BLaER1 (cell line): Measurements from ENCODE around the gene TRIM31.
A peak's percentile ranks its signal among the peaks of the same experiment; 100 is the strongest.
"Not testable (repeated sequence)": the region's sequence is repeated elsewhere in the genome, so short reads cannot be mapped to it uniquely, and the experiment has no call there.

Source experiments
- H3K27ac ChIP-seq: shearing (Covaris generic); formaldehyde crosslinking; 2 replicates; pipeline ENCODE4 v1.8.1; 2022
- H3K27me3 ChIP-seq: shearing (Covaris generic); formaldehyde crosslinking; 2 replicates; pipeline ENCODE4 v1.8.1; 2022
- H3K36me3 ChIP-seq: shearing (Covaris generic); formaldehyde crosslinking; 2 replicates; pipeline ENCODE4 v1.8.1; 2022
- H3K4me1 ChIP-seq: shearing (Covaris generic); formaldehyde crosslinking; 2 replicates; pipeline ENCODE4 v1.8.1; 2022
- H3K4me2 ChIP-seq: shearing (Covaris generic); formaldehyde crosslinking; 2 replicates; pipeline ENCODE4 v1.8.1; 2022
- H3K4me3 ChIP-seq: shearing (Covaris generic); formaldehyde crosslinking; 2 replicates; pipeline ENCODE4 v1.8.1; 2022
- H3K9ac ChIP-seq: shearing (Covaris generic); formaldehyde crosslinking; 2 replicates; pipeline ENCODE4 v1.8.1; 2022
- H3K9me3 ChIP-seq: shearing (Covaris generic); formaldehyde crosslinking; 2 replicates; pipeline ENCODE4 v1.8.1; 2022
- H4K20me1 ChIP-seq: shearing (Covaris generic); formaldehyde crosslinking; 2 replicates; pipeline ENCODE4 v1.8.1; 2022
- Cebpa-rat ChIP-seq: shearing (Covaris generic); IDR thresholded peaks from 2 replicates; pipeline ENCODE4 v1.8.1; 2022

TRIM31 gene

DNA sequence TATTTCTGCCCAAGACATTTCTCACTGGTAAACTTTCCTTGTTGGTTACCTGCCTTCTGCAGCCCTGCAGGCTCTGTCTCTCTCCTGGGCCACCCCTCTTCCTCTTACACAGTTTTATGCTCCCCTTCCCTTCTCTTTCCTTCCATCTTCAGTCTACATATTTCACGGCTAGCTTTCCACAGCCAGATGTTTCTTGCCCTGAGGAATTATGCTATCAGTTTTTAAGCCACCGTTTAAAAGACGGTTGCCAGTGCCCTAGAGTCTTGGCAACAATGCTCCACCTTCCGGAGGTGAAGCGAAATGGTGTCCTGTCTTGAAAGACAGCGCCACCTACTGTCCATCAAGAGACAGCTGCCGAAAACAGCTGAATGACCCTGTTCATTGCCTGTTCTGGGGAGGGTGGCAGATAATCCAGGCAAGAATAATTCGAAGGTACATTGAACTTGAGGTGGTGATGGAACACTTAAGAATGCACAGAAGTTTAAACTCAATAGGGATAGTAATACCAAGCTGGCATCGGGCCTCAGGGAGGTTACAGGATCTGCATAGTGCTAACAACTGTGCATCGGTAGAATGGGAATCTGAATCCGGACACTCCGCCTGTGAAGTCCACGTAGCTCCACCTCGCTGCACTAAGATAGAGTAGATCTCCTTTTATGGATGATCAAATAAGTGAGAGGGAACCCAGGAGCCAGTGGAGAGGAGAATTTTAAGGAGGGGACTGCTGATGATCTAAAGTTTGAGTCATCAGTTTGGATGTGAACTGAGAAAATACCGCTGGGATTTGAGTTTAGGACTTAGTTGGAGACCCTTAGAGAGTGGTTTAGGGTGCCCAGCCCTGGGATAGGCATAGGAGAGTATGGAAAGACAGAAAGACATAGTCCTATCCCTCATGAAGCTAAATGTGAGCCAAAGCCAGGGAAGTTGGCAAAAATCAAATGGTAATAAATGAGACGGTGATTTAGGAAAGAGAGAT lies 18.3 kb upstream of the TRIM31 start:
- no peaks in the 10 kb centered on the region for H3K9me3 ChIP-seq
- H3K27ac ChIP-seq: no peak overlapping the region
- no peak for TF ChIP-seq Cebpa-rat
- H4K20me1 ChIP-seq: no peaks in the 10 kb centered on the region
- H3K9ac ChIP-seq: no peak overlapping the region
- no peaks in the 10 kb centered on the region for H3K36me3 ChIP-seq
- no peak overlapping the region for H3K4me3 ChIP-seq
- peak overlapping the region; percentile 45 for H3K4me2 ChIP-seq
- H3K27me3 ChIP-seq: peaks cover 28% of the 10 kb centered on the region
- H3K4me1 ChIP-seq: peaks cover 56% of the 10 kb centered on the region

- Histone ChIP-seq H3K27me3 (peaks cover 28% of the 10 kb centered on the region), H3K36me3 (no peaks in the 10 kb centered on the region), H3K4me1 (peaks cover 54% of the 10 kb centered on the region), H4K20me1 (no peaks in the 10 kb centered on the region), H3K9ac (no peak overlapping the region), H3K9me3 (no peaks in the 10 kb centered on the region), H3K4me2 (peak overlapping the region; percentile 45), H3K4me3 (no peak overlapping the region), H3K27ac (no peak overlapping the region)
- no peak for TF ChIP-seq Cebpa-rat
These were observed 17.3 kb upstream of the TRIM31 start for GRCh38 chr6:30130179-30130679.

- H3K4me2 ChIP-seq: 0 out of 2 replicates have a peak overlapping the region, but pooled peaks have one; percentile 45
- H3K27me3 ChIP-seq: peaks cover 28% of the 10 kb centered on the region
These were observed 16.6 kb upstream of the TRIM31 start for GRCh38 chr6:30129265-30130178.

GRCh38 chr6:30127238-30128093 lies 14.6 kb upstream of the TRIM31 start:
- Histone ChIP-seq H3K9me3 (no peaks in the 10 kb centered on the region), H3K27me3 (peaks cover 28% of the 10 kb centered on the region), H3K36me3 (no peaks in the 10 kb centered on the region), H3K9ac (0 out of 2 replicates have a peak overlapping the region, but pooled peaks have one; percentile 30), H3K4me3 (peak overlapping the region; percentile 55), H3K27ac (peak overlapping the region; percentile 60), H3K4me1 (peaks cover 54% of the 10 kb centered on the region), H4K20me1 (no peaks in the 10 kb centered on the region), H3K4me2 (peak overlapping the region; percentile 86)
- no peak for TF ChIP-seq Cebpa-rat

More at GRCh38 chr6:30129265-30130178, 16.6 kb upstream of the TRIM31 start:
- TF ChIP-seq Cebpa-rat: no peak
- Histone ChIP-seq H3K4me1 (peaks cover 54% of the 10 kb centered on the region), H3K9me3 (no peaks in the 10 kb centered on the region), H3K27ac (no peak overlapping the region), H3K9ac (no peak overlapping the region), H4K20me1 (no peaks in the 10 kb centered on the region), H3K36me3 (no peaks in the 10 kb centered on the region), H3K4me3 (no peak overlapping the region)

DNA sequence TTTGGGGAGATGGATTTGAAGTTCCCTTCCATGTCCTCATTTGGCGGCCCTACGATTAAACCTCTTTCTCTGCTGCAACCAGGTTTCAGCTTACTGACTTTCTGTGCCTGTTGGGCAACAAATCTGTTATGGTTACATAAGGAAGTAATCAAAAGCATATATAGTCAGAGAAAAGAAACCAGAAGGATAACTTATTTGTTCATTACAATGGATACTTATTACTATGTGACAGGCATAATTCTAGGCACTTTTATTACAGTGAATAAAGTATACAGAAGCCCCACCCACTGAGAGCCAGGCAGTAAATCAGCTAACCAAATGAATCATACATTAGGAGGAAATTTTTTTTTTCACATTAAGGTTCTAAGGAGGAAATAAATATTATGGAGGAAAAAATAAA lies 9.6 kb upstream of the TRIM31 start:
- Histone ChIP-seq H3K36me3 (no peaks in the 10 kb centered on the region), H4K20me1 (no peaks in the 10 kb centered on the region), H3K9me3 (no peaks in the 10 kb centered on the region), H3K4me1 (peaks cover 38% of the 10 kb centered on the region), H3K9ac (no peak overlapping the region), H3K4me3 (no peak overlapping the region), H3K4me2 (no peak overlapping the region), H3K27ac (no peak overlapping the region), H3K27me3 (peaks cover 7% of the 10 kb centered on the region)
- TF ChIP-seq Cebpa-rat: no peak

GRCh38 chr6:30121446-30122366 lies 8.8 kb upstream of the TRIM31 start:
- no peak for TF ChIP-seq Cebpa-rat
- no peaks in the 10 kb centered on the region for H3K9me3 ChIP-seq
- no peak overlapping the region for H3K27ac ChIP-seq
- no peak overlapping the region for H3K4me3 ChIP-seq
- H3K9ac ChIP-seq: no peak overlapping the region
- no peaks in the 10 kb centered on the region for H4K20me1 ChIP-seq
- H3K4me2 ChIP-seq: no peak overlapping the region
- H3K36me3 ChIP-seq: no peaks in the 10 kb centered on the region
- peaks cover 38% of the 10 kb centered on the region for H3K4me1 ChIP-seq
- H3K27me3 ChIP-seq: no peaks in the 10 kb centered on the region

GRCh38 chr6:30118691-30119090 lies 5.8 kb upstream of the TRIM31 start:
- H3K27me3 ChIP-seq, H3K4me3 ChIP-seq, H4K20me1 ChIP-seq, H3K9ac ChIP-seq, H3K9me3 ChIP-seq, H3K4me2 ChIP-seq, H3K27ac ChIP-seq, H3K36me3 ChIP-seq: not testable (repeated sequence)
- H3K4me1 ChIP-seq: peaks cover 37% of the 10 kb centered on the region

GRCh38 chr6:30116724-30117123 lies 3.8 kb upstream of the TRIM31 start:
- TF ChIP-seq Cebpa-rat: no peak
- H3K4me3 ChIP-seq: no peak overlapping the region
- H3K9me3 ChIP-seq: no peaks in the 10 kb centered on the region

More at GRCh38 chr6:30116724-30117123, 3.8 kb upstream of the TRIM31 start:
- Histone ChIP-seq H4K20me1 (no peaks in the 10 kb centered on the region), H3K27me3 (no peaks in the 10 kb centered on the region; the same call in 1 of the 2 replicates), H3K4me1 (peaks cover 39% of the 10 kb centered on the region), H3K4me2 (peak overlapping the region; percentile 28; the same call in 1 of the 2 replicates), H3K36me3 (no peaks in the 10 kb centered on the region), H3K9ac (no peak overlapping the region), H3K27ac (no peak overlapping the region)
